ENCODE measurements around the gene TMEM179.

TMEM179 gene

GRCh38 chr14:104641753-104642539, 37.4 kb upstream of the TMEM179 start:
- no peak for DNase-seq (ENCODE audit: low read depth)
- TF ChIP-seq CTCF (conservative IDR thresholded peaks at IDR 0.05; ENCODE audit: control insufficient read depth, insufficient read depth, low read depth, low read length), result no peak
- no peak overlapping the region for H3K4me3 ChIP-seq (ENCODE audit: control insufficient read depth, low read depth, low read length)

GRCh38 chr14:104640681-104641080, 36.1 kb upstream of the TMEM179 start:
- TF ChIP-seq CTCF (conservative IDR thresholded peaks at IDR 0.05; ENCODE audit: control insufficient read depth, insufficient read depth, low read depth, low read length), result no peak
- no peak for DNase-seq (ENCODE audit: low read depth)
- no peak overlapping the region for H3K4me3 ChIP-seq (ENCODE audit: control insufficient read depth, low read depth, low read length)

- no peak overlapping the region for H3K4me3 ChIP-seq (ENCODE audit: control insufficient read depth, low read depth, low read length)
- peak; percentile 76 for TF ChIP-seq CTCF (conservative IDR thresholded peaks at IDR 0.05; ENCODE audit: control insufficient read depth, insufficient read depth, low read depth, low read length)
- DNase-seq (ENCODE audit: low read depth), result peak; percentile 38
Measured at GRCh38 chr14:104639885-104640548, 35.4 kb upstream of the TMEM179 start.

- no peak for TF ChIP-seq CTCF (conservative IDR thresholded peaks at IDR 0.05; ENCODE audit: control insufficient read depth, insufficient read depth, low read depth, low read length)
- H3K4me3 ChIP-seq (ENCODE audit: control insufficient read depth, low read depth, low read length), result no peak overlapping the region
- DNase-seq (ENCODE audit: low read depth), result no peak
Measured at GRCh38 chr14:104639471-104639870, 34.9 kb upstream of the TMEM179 start.

- no peak overlapping the region for H3K4me3 ChIP-seq (ENCODE audit: control insufficient read depth, low read depth, low read length)
- TF ChIP-seq CTCF (conservative IDR thresholded peaks at IDR 0.05; ENCODE audit: control insufficient read depth, insufficient read depth, low read depth, low read length), result no peak
- DNase-seq (ENCODE audit: low read depth), result no peak
Measured at GRCh38 chr14:104638927-104639450, 34.4 kb upstream of the TMEM179 start.

- no peak for DNase-seq (ENCODE audit: low read depth)
- no peak overlapping the region for H3K4me3 ChIP-seq (ENCODE audit: control insufficient read depth, low read depth, low read length)
- TF ChIP-seq CTCF (conservative IDR thresholded peaks at IDR 0.05; ENCODE audit: control insufficient read depth, insufficient read depth, low read depth, low read length), result no peak
Measured at GRCh38 chr14:104638190-104638589, 33.6 kb upstream of the TMEM179 start.

All from fibroblast of mammary gland (primary cell).